ENCODE results near the gene KIF11.

DNA sequence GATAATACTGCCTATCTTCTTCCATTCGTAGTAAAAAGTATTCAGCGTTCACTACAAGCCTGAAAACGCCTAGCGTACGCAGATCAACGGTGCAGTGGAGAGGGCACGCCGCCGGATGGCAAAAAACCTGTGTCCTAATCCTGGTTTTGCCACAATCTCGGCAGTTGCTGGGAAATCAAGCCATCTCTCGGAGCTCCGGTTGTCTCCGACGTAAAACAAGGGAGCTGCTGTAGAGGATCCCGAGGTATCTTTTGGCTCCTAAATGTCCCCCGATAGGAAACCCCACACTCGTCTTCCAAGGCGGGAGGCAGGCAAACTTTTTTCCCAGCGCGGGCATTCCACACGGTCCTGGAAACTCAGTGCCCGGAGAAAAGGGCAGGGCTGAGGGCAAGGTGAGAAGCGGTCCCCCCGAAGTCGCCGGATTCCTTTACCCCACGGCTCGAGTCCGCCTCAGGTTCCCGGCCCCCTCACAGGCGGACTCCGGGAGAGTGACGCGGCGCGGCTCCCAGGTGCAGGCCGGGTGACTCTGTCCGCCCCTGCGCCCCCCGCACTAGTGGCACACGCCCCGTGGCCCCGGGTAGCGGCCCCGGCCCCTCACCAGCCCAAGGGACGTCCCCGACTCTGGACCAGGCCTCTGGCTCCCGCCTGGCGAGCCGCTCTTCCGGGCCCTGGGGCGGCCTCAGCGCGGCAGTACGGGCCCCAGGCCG is 19.7 kb upstream of the KIF11 start:
- TF ChIP-seq, protein P1, sequence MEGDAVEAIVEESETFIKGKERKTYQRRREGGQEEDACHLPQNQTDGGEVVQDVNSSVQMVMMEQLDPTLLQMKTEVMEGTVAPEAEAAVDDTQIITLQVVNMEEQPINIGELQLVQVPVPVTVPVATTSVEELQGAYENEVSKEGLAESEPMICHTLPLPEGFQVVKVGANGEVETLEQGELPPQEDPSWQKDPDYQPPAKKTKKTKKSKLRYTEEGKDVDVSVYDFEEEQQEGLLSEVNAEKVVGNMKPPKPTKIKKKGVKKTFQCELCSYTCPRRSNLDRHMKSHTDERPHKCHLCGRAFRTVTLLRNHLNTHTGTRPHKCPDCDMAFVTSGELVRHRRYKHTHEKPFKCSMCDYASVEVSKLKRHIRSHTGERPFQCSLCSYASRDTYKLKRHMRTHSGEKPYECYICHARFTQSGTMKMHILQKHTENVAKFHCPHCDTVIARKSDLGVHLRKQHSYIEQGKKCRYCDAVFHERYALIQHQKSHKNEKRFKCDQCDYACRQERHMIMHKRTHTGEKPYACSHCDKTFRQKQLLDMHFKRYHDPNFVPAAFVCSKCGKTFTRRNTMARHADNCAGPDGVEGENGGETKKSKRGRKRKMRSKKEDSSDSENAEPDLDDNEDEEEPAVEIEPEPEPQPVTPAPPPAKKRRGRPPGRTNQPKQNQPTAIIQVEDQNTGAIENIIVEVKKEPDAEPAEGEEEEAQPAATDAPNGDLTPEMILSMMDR (IDR thresholded peaks at IDR 0.05) = no peak
- no peak for TF ChIP-seq POLR2A (IDR thresholded peaks at IDR 0.05)
